SU-DHL-6 (cell line): ENCODE results near the gene COG2.

ENCODE experiments used
- EZH2phosphoT487 ChIP-seq: fragments of 200-600 bp; sonication (generic), shearing (Covaris generic); conservative IDR thresholded peaks from 2 replicates; pipeline ENCODE4 v1.6.1; 2018; ENCODE audit warnings: mild to moderate bottlenecking, antibody characterized with exemption, low read length, moderate library complexity, mixed read lengths
- TF ChIP-seq, protein P1 (sequence below): fragments of 200-600 bp; sonication (generic); IDR thresholded peaks from one replicate; pipeline ENCODE4 v1.5.1; 2017; ENCODE audit warnings: antibody characterized with exemption, mild to moderate bottlenecking, low read length, moderate library complexity; ENCODE audit not compliant: insufficient read depth, poor library complexity, severe bottlenecking

DNA sequence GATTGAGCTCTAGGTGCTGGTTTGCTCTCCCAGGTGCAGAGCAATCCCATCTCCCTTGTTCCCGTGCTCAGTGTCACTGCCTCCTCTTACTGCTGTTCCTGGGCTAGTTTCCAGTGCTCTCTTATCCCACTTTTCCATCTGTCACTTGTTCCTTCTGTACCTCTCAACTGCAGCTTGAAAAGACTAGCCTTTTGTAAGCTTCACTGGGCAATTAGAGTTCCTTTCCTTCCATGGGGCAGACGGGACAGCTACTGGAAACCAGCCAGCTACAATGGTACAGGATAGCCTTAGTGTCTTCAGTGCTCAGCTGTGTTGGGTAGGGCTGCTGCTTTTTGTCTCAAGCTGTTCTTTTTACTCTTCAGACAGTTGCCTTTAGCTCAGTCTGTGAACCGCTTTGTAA lies 40.0 kb downstream of the COG2 start:
- TF ChIP-seq, protein P1, sequence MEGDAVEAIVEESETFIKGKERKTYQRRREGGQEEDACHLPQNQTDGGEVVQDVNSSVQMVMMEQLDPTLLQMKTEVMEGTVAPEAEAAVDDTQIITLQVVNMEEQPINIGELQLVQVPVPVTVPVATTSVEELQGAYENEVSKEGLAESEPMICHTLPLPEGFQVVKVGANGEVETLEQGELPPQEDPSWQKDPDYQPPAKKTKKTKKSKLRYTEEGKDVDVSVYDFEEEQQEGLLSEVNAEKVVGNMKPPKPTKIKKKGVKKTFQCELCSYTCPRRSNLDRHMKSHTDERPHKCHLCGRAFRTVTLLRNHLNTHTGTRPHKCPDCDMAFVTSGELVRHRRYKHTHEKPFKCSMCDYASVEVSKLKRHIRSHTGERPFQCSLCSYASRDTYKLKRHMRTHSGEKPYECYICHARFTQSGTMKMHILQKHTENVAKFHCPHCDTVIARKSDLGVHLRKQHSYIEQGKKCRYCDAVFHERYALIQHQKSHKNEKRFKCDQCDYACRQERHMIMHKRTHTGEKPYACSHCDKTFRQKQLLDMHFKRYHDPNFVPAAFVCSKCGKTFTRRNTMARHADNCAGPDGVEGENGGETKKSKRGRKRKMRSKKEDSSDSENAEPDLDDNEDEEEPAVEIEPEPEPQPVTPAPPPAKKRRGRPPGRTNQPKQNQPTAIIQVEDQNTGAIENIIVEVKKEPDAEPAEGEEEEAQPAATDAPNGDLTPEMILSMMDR: no peak
- TF ChIP-seq EZH2phosphoT487: no peak
